ENCODE results near the gene CNKSR3. TPM values are rescaled to one million over a fixed set of nuclear protein-coding genes. Genes with fewer than 3 reads are reported as not detected.
"Not testable (repeated sequence)": the region's sequence is repeated elsewhere in the genome, so short reads cannot be mapped to it uniquely, and the experiment has no call there.

CNKSR3 gene
- total and polyA plus RNA-seq, 5 donors from 2014 or later, result 0.25 TPM; not detected in 4

DNA sequence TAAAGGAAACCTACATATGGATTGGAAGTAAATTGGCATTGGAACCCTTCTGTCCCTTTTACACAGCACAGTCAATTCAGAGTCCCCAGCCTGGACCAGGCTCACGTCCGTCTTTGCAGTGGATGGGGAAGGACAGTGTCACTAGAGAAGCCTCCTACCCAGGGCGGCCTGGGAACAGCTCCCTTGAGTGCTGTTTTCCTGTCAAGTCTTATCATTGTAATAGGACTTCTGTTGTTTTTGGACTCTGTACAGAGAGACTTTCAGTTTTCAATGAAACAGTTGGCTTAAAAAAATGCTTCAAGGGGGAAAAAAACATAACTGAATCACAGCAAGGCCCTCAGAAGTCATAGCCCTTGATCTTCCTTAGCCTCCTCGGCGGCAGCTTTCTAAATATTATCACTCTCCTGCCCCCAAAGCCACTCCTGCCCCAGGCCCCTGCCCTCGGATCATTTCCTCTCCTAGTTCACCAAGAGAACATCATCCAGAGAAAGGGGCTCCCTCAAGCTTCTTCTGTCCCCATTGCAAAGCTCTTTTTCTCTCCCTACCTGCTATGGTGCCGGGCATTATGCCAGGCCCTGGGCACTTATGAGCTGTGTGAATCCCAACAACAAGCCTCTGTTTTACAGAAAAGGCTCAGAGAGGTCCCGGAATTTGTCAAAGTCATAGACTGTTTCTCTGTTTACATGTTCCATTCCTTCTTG lies 37.8 kb upstream of the CNKSR3 start:
- peaks cover 0 to 1% (median 0%) of the 10 kb centered on the region in 7 donors for H3K9me3 Mint-ChIP-seq
- Histone ChIP-seq H3K36me3 (ENCODE audit: control insufficient read depth, insufficient read depth, low read length) (no peaks in the 10 kb centered on the region), H3K4me1 (ENCODE audit: control insufficient read depth, insufficient read depth, low read length, poor library complexity, severe bottlenecking) (no peaks in the 10 kb centered on the region), H3K9me3 (ENCODE audit: control insufficient read depth in 2 of 2, low read length in 2 of 2) (no peaks in the 10 kb centered on the region), H3K27me3 (ENCODE audit: control insufficient read depth, insufficient read depth, low read length) (no peaks in the 10 kb centered on the region), H3K27ac (ENCODE audit: insufficient read depth, low read length, poor library complexity, severe bottlenecking) (no peak overlapping the region), H3K4me3 (ENCODE audit: low read depth, low read length) (no peak overlapping the region)
- no peak overlapping the region for H3K27ac Mint-ChIP-seq
- H3K4me1 Mint-ChIP-seq, result no peaks in the 10 kb centered on the region
- no peak overlapping the region for H3K4me3 Mint-ChIP-seq
- H3K36me3 Mint-ChIP-seq, result no peaks in the 10 kb centered on the region
- peaks cover 4% of the 10 kb centered on the region for H3K27me3 Mint-ChIP-seq
- ATAC-seq (ENCODE audit: low read depth in 2 of 2), result no peak
- no peak for DNase-seq

DNA sequence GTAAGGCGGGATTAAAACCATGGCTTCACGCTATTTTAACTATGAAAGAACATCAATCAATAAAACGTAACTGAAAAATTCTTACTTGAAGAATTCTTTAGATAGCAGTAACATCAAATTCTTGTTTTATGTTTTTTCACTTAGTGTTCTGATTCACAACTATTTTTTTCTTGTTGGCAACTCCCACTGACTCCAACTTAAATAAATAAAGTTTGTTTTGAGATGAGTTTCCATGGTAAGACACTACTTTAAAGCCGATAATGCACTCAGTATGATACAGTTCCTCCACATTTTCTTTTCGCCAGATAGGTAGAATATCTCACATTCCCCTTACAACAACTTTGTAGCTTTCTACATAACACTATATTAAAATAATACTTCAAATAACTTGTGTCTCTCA lies 33.1 kb upstream of the CNKSR3 start:
- Mint-ChIP-seq H3K9me3 (no peaks in the 10 kb centered on the region), H3K4me3 (no peak overlapping the region), H3K36me3 (no peaks in the 10 kb centered on the region), H3K27me3 (no peaks in the 10 kb centered on the region), H3K27ac (peak overlapping the region in 1 of 3 donors; percentile 48), H3K4me1 (no peaks in the 10 kb centered on the region)
- no peak for ATAC-seq (ENCODE audit: low read depth in 2 of 2)
- H3K4me1 ChIP-seq (ENCODE audit: control insufficient read depth, insufficient read depth, low read length, poor library complexity, severe bottlenecking), result no peaks in the 10 kb centered on the region
- H3K9me3 ChIP-seq (ENCODE audit: control insufficient read depth in 2 of 2, low read length in 2 of 2), result no peaks in the 10 kb centered on the region
- H3K36me3 ChIP-seq (ENCODE audit: control insufficient read depth, insufficient read depth, low read length), result no peaks in the 10 kb centered on the region
- no peak overlapping the region for H3K27ac ChIP-seq (ENCODE audit: insufficient read depth, low read length, poor library complexity, severe bottlenecking)
- no peak overlapping the region for H3K4me3 ChIP-seq (ENCODE audit: low read depth, low read length)
- DNase-seq, result no peak
- H3K27me3 ChIP-seq (ENCODE audit: control insufficient read depth, insufficient read depth, low read length), result no peaks in the 10 kb centered on the region

DNA sequence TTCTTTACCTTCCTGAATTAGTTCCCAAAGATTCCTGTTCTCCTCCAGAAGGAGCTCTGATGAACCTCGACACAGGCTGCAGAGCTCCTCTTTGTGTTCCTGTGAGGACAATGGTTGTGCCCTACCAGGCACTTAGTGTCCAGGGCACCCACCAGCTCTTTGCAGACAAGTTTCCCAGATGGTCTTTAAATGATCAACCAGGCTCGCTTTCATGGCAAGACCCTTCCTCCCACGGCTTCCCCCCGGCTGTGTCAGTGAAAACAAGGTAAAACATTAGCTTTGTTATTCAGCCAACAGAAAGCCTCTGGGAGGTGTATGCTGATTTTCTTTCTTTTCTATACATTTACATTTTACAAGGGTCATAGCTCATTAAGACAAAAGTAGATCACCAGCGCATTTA lies 32.3 kb upstream of the CNKSR3 start:
- no peak for DNase-seq

DNA sequence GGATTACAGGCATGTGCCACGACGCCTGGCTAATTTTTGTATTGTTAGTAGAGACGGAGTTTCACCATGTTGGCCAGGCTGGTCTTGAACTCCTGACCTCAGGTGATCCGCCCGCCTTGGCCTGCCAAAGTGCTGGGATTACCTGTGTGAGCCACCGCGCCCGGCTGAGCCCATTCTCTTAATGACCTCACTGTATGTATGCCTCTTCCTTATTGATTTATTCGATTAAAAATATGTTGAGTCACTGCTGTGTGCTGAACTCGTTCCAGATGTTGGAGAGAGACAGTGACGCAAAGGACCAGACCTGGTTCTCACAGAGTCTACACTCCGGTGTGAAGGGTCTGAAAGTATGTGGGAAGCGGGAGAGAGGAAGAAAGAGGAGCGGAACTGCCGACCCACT lies 31.4 kb upstream of the CNKSR3 start:
- H3K36me3 Mint-ChIP-seq; DNase-seq; H3K4me1 ChIP-seq (ENCODE audit: control insufficient read depth, insufficient read depth, low read length, poor library complexity, severe bottlenecking); H3K9me3 ChIP-seq (ENCODE audit: control insufficient read depth in 2 of 2, low read length in 2 of 2); H3K36me3 ChIP-seq (ENCODE audit: control insufficient read depth, insufficient read depth, low read length); H3K27ac ChIP-seq (ENCODE audit: insufficient read depth, low read length, poor library complexity, severe bottlenecking); ATAC-seq (ENCODE audit: low read depth in 2 of 2); H3K4me1 Mint-ChIP-seq; H3K9me3 Mint-ChIP-seq; H3K27ac Mint-ChIP-seq; H3K27me3 Mint-ChIP-seq; H3K4me3 Mint-ChIP-seq; H3K4me3 ChIP-seq (ENCODE audit: low read depth, low read length); H3K27me3 ChIP-seq (ENCODE audit: control insufficient read depth, insufficient read depth, low read length): not testable (repeated sequence)

More for the DNA sequence above, 32.3 kb upstream of the CNKSR3 start:
- H3K36me3 ChIP-seq (ENCODE audit: control insufficient read depth, insufficient read depth, low read length), result no peaks in the 10 kb centered on the region
- no peaks in the 10 kb centered on the region for H3K36me3 Mint-ChIP-seq
- no peaks in the 10 kb centered on the region for H3K27me3 ChIP-seq (ENCODE audit: control insufficient read depth, insufficient read depth, low read length)
- H3K4me1 ChIP-seq (ENCODE audit: control insufficient read depth, insufficient read depth, low read length, poor library complexity, severe bottlenecking), result no peaks in the 10 kb centered on the region
- peaks cover 1% of the 10 kb centered on the region for H3K27me3 Mint-ChIP-seq
- no peak overlapping the region for H3K27ac ChIP-seq (ENCODE audit: insufficient read depth, low read length, poor library complexity, severe bottlenecking)
- no peaks in the 10 kb centered on the region for H3K4me1 Mint-ChIP-seq
- no peaks in the 10 kb centered on the region for H3K9me3 Mint-ChIP-seq
- no peaks in the 10 kb centered on the region for H3K9me3 ChIP-seq (ENCODE audit: control insufficient read depth in 2 of 2, low read length in 2 of 2)
- no peak for ATAC-seq (ENCODE audit: low read depth in 2 of 2)
- H3K4me3 ChIP-seq (ENCODE audit: low read depth, low read length), result no peak overlapping the region
- no peak overlapping the region for H3K4me3 Mint-ChIP-seq
- H3K27ac Mint-ChIP-seq, result no peak overlapping the region

DNA sequence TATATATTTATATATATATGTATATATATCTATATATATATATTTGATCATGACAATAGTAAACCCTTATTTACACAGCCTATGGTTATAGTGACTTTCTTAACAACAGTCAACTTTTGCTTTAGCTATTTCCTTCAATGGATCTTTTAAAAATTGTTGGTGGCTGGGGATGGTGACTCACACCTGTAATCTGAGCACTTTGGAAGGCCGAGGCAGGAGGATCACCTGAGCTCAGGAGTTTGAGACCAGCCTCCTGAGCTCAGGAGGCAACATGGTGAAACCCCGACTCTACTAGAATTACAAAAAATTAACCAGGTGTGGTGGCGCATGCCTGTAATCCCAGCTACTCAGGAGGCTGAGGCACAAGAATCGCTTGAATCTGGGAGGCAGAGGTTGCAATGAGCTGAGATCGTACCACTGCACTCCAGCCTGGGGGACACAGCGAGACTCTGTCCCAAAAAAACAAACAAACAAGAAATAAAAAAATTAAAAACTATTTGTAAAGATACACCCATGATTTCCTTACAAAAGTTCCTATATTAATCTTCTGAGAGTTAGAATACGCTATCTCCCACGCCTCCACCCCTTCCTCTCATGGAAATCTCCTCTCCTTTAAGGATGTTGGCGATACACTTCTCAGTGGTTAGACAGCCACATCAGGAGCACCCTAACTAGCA lies 29.2 kb upstream of the CNKSR3 start:
- Mint-ChIP-seq H3K4me1 (no peaks in the 10 kb centered on the region), H3K36me3 (no peaks in the 10 kb centered on the region), H3K27ac (no peak overlapping the region), H3K9me3 (peaks cover 0 to 2% (median 0%) of the 10 kb centered on the region in 7 donors), H3K27me3 (peaks cover 4% of the 10 kb centered on the region), H3K4me3 (no peak overlapping the region)
- H3K27me3 ChIP-seq (ENCODE audit: control insufficient read depth, insufficient read depth, low read length), result no peaks in the 10 kb centered on the region
- H3K4me3 ChIP-seq (ENCODE audit: low read depth, low read length), result no peak overlapping the region
- ATAC-seq (ENCODE audit: low read depth in 2 of 2) (no peak), DNase-seq (no peak)
- no peak overlapping the region for H3K27ac ChIP-seq (ENCODE audit: insufficient read depth, low read length, poor library complexity, severe bottlenecking)
- no peaks in the 10 kb centered on the region for H3K4me1 ChIP-seq (ENCODE audit: control insufficient read depth, insufficient read depth, low read length, poor library complexity, severe bottlenecking)
- no peaks in the 10 kb centered on the region for H3K36me3 ChIP-seq (ENCODE audit: control insufficient read depth, insufficient read depth, low read length)
- H3K9me3 ChIP-seq (ENCODE audit: control insufficient read depth in 2 of 2, low read length in 2 of 2), result no peaks in the 10 kb centered on the region

DNA sequence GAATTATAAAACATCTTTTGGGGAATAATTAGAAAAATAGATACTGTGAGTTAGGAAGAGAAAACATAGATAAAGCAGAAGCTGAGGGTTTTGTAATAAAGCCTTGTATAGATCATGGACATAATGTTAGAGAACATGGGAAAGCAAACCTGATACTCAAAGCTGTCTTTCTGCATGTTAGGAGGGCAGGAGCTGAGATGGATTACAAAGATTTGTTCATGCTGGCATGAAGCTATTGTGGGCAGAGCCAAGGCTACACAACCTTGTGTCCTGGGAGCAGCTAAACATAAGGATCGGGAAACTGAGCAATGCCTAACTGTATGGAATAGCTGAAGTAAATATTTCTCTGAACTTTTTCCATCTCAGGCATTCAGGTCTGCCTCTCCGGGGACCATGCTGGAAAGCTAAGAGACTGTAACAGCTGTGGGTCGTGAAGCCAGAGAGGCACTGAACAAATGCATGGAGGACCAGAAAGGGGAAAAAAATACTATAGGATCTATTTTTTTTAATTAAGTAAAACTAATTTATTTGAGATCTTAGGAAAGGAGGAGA lies 28.2 kb upstream of the CNKSR3 start:
- Histone ChIP-seq H3K4me3 (ENCODE audit: low read depth, low read length) (no peak overlapping the region), H3K27me3 (ENCODE audit: control insufficient read depth, insufficient read depth, low read length) (no peaks in the 10 kb centered on the region), H3K27ac (ENCODE audit: insufficient read depth, low read length, poor library complexity, severe bottlenecking) (no peak overlapping the region), H3K4me1 (ENCODE audit: control insufficient read depth, insufficient read depth, low read length, poor library complexity, severe bottlenecking) (no peaks in the 10 kb centered on the region), H3K36me3 (ENCODE audit: control insufficient read depth, insufficient read depth, low read length) (no peaks in the 10 kb centered on the region), H3K9me3 (ENCODE audit: control insufficient read depth in 2 of 2, low read length in 2 of 2) (no peaks in the 10 kb centered on the region)
- Mint-ChIP-seq H3K9me3 (peaks cover 0 to 2% (median 0%) of the 10 kb centered on the region in 7 donors), H3K36me3 (no peaks in the 10 kb centered on the region), H3K27ac (no peak overlapping the region), H3K4me3 (no peak overlapping the region), H3K27me3 (peaks cover 4% of the 10 kb centered on the region), H3K4me1 (no peaks in the 10 kb centered on the region)
- ATAC-seq (ENCODE audit: low read depth in 2 of 2) (no peak), DNase-seq (no peak)

DNA sequence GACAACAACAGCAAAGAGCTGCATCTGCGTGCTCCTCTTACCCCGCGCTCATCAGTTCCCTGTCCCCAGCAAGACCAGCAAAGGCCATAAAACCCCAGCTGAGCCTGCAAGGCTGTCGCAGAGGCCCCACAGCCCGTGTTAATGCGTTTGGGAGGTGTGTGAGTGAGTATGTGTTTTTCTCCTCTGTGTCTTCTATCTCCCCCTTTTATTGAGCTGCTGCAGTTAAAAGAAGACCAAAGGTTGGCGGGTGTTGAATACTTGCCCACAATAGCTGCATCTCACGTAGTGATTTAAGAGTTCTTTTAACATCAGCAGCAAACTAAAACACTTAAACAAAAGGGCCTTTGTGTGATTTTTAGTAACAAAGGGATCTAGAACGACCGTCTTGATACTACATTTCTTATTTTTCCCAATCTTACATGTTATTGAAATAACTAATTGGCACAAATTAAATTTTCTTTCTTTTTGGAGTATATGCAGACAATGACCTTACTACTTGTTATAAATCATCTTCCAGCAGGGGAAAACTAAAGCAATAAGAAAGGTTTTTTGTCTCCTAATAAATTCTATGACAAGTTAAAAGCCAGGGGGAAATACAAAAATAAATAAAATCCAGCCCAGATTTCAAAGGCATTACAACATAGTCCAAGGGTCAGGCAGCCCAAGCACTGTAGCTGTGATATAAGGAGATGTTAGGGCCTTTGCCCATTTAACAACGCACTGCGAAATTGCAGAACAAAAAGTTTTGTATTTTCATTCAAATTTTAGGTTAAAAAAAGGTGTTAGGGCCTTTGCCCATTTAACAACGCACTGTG lies 27.2 kb upstream of the CNKSR3 start:
- no peaks in the 10 kb centered on the region for H3K36me3 ChIP-seq (ENCODE audit: control insufficient read depth, insufficient read depth, low read length)
- peaks cover 0 to 2% (median 0%) of the 10 kb centered on the region in 7 donors for H3K9me3 Mint-ChIP-seq
- no peak overlapping the region for H3K4me3 ChIP-seq (ENCODE audit: low read depth, low read length)
- no peaks in the 10 kb centered on the region for H3K27me3 ChIP-seq (ENCODE audit: control insufficient read depth, insufficient read depth, low read length)
- H3K27me3 Mint-ChIP-seq, result peaks cover 4% of the 10 kb centered on the region
- ATAC-seq (ENCODE audit: low read depth in 2 of 2), result no peak
- no peaks in the 10 kb centered on the region for H3K4me1 Mint-ChIP-seq
- H3K4me3 Mint-ChIP-seq, result no peak overlapping the region
- no peak overlapping the region for H3K27ac ChIP-seq (ENCODE audit: insufficient read depth, low read length, poor library complexity, severe bottlenecking)
- no peak overlapping the region for H3K27ac Mint-ChIP-seq
- no peak for DNase-seq
- H3K9me3 ChIP-seq (ENCODE audit: control insufficient read depth in 2 of 2, low read length in 2 of 2), result no peaks in the 10 kb centered on the region
- no peaks in the 10 kb centered on the region for H3K36me3 Mint-ChIP-seq
- no peaks in the 10 kb centered on the region for H3K4me1 ChIP-seq (ENCODE audit: control insufficient read depth, insufficient read depth, low read length, poor library complexity, severe bottlenecking)
